Activated T-cell treated with anti-CD3 and anti-CD28 coated beads, Interleukin-2, amount 50 U/mL, for 72 hours (primary cell): ENCODE data around the gene HLA-DOA. TPM values are rescaled to one million over a fixed set of nuclear protein-coding genes. Genes with fewer than 3 reads are reported as not detected.

ENCODE experiments used
- ATAC-seq, 2 donors: fragments of 150-1000 bp; cut with Tn5 transposase; replicated peaks in 1 of 2; 2 replicates each; pipeline ENCODE4 v1.10.0; 2021; ENCODE audit warnings: moderate library complexity in 2 of 2, mild to moderate bottlenecking in 1 of 2
- DNase-seq, 2 donors: peaks; one replicate each; pipeline ENCODE4 v3.0.0; 2021 to 2022; ENCODE audit warnings: mixed read lengths in 1 of 2
- H3K27ac Mint-ChIP-seq: one replicate; pipeline ENCODE4 v1.8.0; 2022; ENCODE audit warnings: mild to moderate bottlenecking, moderate library complexity, mixed read lengths
- H3K27me3 Mint-ChIP-seq: one replicate; pipeline ENCODE4 v1.8.0; 2022; ENCODE audit warnings: low read depth, mixed read lengths
- H3K36me3 Mint-ChIP-seq, 2 donors: one replicate each; pipeline ENCODE4 v1.8.0; 2022; ENCODE audit warnings: mixed read lengths in 2 of 2, mild to moderate bottlenecking in 1 of 2; ENCODE audit not compliant: insufficient read depth in 2 of 2
- H3K4me1 Mint-ChIP-seq: one replicate; pipeline ENCODE4 v1.8.0; 2022; ENCODE audit warnings: low read depth, mixed read lengths
- H3K4me3 Mint-ChIP-seq, 2 donors: one replicate each; pipeline ENCODE4 v1.8.0; 2022; ENCODE audit warnings: mild to moderate bottlenecking in 2 of 2, mixed read lengths in 2 of 2, moderate library complexity in 2 of 2
- H3K9me3 Mint-ChIP-seq, 2 donors: one replicate each; pipeline ENCODE4 v1.8.0; 2022; ENCODE audit warnings: mixed read lengths in 2 of 2
- total RNA-seq, 2 donors: library from RNA; stranded (reverse); gene quantifications; one replicate each; pipeline ENCODE4 v1.2.3, GENCODE V29; 2022

HLA-DOA gene
- total RNA-seq, 2 donors from 2014 or later, result 3.1 to 3.9 TPM

DNA sequence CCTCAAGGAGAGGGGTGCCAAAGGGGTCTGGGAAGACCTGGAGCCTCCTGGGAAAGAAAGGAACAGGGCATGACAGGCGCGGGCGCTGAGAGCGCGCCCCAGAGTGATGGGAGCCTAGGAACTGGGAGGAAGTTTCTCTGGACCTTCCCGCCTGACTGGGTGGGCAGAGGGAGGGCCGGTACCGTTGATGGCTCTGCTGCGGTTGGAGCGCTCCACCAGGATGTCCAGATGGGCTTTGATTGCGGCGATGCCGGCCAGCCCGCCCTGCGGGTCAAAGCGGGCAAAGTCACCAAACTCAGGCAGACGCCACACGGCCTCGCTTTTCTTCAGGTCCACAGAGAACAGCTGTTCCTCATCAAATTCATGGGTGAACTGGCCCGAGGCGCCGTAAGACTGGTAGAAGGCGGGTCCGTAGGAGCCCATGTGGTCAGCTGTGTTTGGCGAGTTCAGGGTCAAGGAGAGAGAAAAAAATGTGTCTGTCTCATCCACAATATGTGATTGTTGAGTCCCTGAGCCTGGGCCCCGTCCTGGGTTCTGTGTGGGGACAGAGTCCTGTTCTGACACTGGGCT lies 1.5 kb downstream of the HLA-DOA start:
- H3K27ac Mint-ChIP-seq, result no peak overlapping the region
- DNase-seq (no peak), ATAC-seq (no peak)
- peaks cover 11% of the 10 kb centered on the region for H3K4me1 Mint-ChIP-seq
- H3K36me3 Mint-ChIP-seq, result no peaks in the 10 kb centered on the region
- H3K4me3 Mint-ChIP-seq, result peak overlapping the region in 1 of 2 donors; percentile 86
- H3K9me3 Mint-ChIP-seq, result no peaks in the 10 kb centered on the region
- peaks cover 18% of the 10 kb centered on the region for H3K27me3 Mint-ChIP-seq

DNA sequence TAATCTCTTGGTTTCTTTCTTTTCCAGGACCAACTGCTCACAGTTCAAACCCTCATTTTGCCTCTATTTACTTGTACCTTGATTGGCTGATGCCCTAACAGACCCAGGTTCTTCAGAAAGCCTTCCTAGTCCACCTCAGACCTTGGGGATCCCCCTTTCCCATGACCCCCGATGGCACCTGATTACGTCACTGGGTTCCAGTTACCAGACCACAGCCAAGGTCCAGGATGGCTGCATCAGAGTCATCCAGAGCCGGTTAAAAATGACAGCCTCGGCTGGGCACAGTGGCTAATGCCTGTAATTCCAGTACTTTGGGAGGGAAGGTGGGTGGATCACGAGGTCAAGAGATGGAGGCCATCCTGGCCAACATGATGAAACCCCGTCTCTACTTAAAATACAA lies 4.5 kb downstream of the HLA-DOA start:
- no peak for ATAC-seq
- H3K36me3 Mint-ChIP-seq, result no peaks in the 10 kb centered on the region
- H3K27ac Mint-ChIP-seq, result no peak overlapping the region

DNA sequence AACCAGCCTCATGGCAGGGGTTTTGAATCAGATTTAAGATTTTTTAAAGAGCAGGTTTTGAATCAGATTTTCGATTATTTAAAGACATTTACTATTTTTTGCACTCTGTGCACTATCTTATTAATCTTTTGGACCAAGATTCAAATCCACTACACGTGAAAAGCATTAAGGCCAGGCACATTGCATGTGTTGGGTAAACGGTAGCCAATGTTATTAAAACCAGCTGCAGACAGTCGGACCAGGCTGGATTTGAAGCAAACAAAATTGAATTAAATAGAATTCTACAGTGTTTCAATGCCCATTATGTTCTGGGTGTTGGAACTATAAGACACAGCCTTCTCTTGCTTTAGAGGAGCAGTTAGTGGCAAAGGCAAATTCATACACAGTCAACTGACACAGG lies 7.7 kb downstream of the HLA-DOA start:
- Mint-ChIP-seq H3K4me3 (no peak overlapping the region), H3K36me3 (no peaks in the 10 kb centered on the region), H3K27ac (no peak overlapping the region), H3K4me1 (peaks cover 12% of the 10 kb centered on the region), H3K9me3 (no peaks in the 10 kb centered on the region), H3K27me3 (peaks cover 48% of the 10 kb centered on the region)
- DNase-seq, result no peak
- ATAC-seq, result no peak

More for the DNA sequence above, 4.5 kb downstream of the HLA-DOA start:
- H3K27me3 Mint-ChIP-seq, result peaks cover 45% of the 10 kb centered on the region
- peaks cover 21% of the 10 kb centered on the region for H3K4me1 Mint-ChIP-seq
- no peak for DNase-seq
- H3K4me3 Mint-ChIP-seq, result no peak overlapping the region
- H3K9me3 Mint-ChIP-seq, result no peaks in the 10 kb centered on the region

DNA sequence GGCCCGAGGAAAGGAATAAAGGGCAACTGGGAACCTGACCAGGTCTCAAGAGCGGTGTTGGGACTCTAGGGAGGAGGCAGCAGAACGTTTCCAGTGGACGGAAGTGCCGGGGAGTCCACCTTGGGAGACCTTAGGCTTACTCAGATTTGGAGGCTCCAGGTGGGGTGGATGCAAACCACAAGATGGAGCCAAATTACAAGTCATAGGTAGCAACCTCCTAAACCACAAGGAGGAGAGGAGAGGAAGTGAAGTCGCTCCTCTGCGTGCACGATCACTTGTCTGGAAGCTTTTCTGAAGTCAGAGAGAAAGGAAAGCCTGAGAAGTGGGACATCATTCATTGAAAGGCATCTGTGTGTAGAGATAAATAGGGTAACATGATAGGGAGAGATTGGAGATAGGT lies 9.3 kb downstream of the HLA-DOA start:
- no peak for DNase-seq
- Mint-ChIP-seq H3K36me3 (no peaks in the 10 kb centered on the region), H3K4me1 (peaks cover 12% of the 10 kb centered on the region), H3K9me3 (no peaks in the 10 kb centered on the region), H3K27me3 (peaks cover 48% of the 10 kb centered on the region), H3K4me3 (peak overlapping the region in 1 of 2 donors; percentile 29), H3K27ac (no peak overlapping the region)
- ATAC-seq, result peak; percentile 49 to 74

DNA sequence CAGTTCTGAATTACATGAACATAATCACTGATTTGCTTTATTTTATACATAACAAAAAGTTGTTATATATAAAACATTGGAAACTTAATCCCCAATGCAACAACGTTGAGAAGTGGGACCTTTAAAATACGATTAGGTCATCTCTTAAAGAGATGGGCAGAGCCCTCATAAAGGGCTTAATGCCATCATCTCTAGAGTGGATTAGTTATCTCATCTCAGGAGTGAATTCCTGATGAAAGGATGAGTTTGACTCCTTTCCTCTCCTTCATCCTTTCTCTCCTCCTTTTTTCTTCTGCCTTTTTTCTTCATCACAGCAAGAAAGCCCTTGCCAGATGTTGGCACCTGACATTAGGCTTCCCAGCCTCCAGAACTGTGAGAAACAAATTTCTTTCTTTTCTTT lies 13.9 kb downstream of the HLA-DOA start:
- no peaks in the 10 kb centered on the region for H3K36me3 Mint-ChIP-seq
- peaks cover 7% of the 10 kb centered on the region for H3K4me1 Mint-ChIP-seq
- H3K27me3 Mint-ChIP-seq, result peaks cover 22% of the 10 kb centered on the region
- H3K9me3 Mint-ChIP-seq, result no peaks in the 10 kb centered on the region
- no peak overlapping the region for H3K27ac Mint-ChIP-seq
- DNase-seq (no peak), ATAC-seq (no peak)
- no peak overlapping the region for H3K4me3 Mint-ChIP-seq

DNA sequence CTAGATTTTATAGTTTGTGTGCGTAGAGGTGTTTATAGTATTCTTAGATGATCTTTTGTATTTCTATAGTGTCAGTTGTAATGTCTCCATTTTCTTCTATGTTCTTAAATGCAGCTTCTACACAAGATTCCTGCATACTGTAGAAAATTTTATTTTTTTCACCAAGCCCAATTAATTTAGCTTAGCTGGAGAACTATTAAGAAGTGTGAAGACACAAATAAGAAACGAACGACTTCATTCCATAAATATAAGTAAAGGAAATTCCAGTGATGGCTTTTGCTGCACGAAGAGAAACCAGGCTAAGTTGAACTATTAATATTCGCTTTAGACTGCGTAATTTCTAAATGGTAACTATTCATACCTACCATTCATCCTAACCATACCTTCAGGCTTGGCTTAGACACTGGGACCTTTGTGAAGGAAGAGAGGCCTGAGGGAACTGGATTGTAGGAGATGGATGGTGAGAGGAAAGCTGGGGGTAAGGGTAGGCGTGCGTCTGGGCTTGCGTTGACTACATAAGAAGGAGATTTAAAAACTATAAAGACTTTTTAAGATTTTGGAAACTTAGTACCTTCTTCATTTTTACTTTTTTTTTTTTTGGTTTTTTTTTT lies 15.9 kb downstream of the HLA-DOA start:
- no peak for DNase-seq
- Mint-ChIP-seq H3K27me3 (peaks cover 11% of the 10 kb centered on the region), H3K9me3 (no peaks in the 10 kb centered on the region), H3K36me3 (no peaks in the 10 kb centered on the region), H3K4me1 (peaks cover 7% of the 10 kb centered on the region), H3K4me3 (no peak overlapping the region), H3K27ac (no peak overlapping the region)
- no peak for ATAC-seq

DNA sequence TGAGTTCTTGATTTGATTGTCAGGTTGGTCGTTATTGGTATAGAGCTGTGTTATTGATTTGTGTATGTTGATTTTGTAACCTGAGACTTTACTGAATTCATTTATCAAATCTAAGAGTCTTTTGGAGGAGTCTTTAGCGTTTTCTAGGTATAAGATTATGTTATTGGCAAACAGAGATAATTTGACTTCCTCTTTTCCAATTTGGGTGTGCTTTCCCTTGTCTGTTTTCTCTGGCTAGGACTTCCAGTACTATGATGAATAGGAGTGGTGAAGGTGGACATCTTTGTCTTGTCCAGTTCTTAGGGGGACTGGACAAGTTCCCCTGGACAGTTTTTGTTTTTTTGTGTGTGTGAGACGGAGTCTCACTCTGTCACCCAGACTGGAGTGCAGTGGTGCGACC lies 17.4 kb downstream of the HLA-DOA start:
- Mint-ChIP-seq H3K36me3 (no peaks in the 10 kb centered on the region), H3K27me3 (peaks cover 5% of the 10 kb centered on the region), H3K27ac (no peak overlapping the region), H3K4me3 (no peak overlapping the region), H3K4me1 (peaks cover 7% of the 10 kb centered on the region), H3K9me3 (no peaks in the 10 kb centered on the region)
- no peak for DNase-seq
- ATAC-seq, result no peak

DNA sequence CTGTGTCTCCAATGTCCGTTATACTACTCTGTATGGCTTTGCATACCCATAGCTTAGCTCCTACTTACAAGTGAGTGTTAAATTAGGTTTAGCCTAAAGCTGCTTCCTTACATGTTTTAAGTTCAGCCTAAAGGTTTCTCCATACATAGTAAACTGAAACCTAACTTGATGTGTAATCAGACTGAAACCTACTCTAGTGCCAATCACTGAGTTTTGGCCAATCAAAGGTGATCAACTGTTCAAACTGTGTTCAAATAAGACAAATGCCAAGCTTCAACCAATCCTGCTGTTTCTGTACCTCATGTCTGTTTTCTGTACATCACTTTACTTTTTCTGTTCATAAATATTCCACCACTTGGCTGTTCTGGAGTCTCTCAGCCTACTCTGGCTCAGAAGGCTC lies 20.0 kb downstream of the HLA-DOA start:
- peaks cover 16% of the 10 kb centered on the region for H3K4me1 Mint-ChIP-seq
- no peaks in the 10 kb centered on the region for H3K36me3 Mint-ChIP-seq
- DNase-seq (no peak), ATAC-seq (no peak)
- H3K4me3 Mint-ChIP-seq, result no peak overlapping the region
- H3K9me3 Mint-ChIP-seq, result no peaks in the 10 kb centered on the region
- no peak overlapping the region for H3K27ac Mint-ChIP-seq
- H3K27me3 Mint-ChIP-seq, result peaks cover 5% of the 10 kb centered on the region

DNA sequence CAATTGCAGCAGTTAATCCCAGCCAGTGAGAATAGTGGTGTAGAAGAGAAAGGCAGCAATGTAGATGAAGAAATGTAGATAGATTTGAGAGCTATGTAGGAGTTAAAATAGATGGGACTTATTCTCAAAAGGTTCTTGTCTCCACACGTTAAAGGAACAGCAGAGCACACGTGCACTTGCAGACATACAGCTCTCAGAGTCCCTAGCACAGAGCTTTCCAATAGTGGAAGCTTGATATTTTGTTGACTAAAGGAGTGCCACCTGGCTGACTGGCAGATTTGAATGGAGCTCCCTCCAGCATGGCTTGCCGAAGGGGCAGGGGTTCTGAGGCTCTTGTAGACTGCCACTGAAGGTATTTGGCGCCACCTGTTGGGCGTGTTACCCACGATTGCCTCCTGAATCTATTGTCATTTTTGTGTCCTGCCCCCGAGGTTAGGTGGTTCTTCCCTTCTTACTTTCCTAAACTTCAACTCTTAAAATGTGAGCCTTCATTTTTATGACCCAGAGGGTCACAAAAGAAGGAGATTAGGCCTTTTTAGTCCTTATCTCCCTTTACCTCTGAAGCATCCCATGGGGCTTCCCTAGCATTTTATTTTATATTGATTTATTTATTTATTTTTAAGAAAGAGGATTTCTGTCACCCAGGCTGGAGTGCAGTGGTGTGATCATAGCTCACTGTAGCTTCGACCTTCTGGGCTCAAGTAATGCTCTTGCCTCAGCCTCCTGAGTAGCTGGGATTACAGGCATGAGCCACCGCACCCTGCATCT lies 24.6 kb downstream of the HLA-DOA start:
- Mint-ChIP-seq H3K27ac (peak overlapping the region; percentile 8), H3K4me1 (peaks cover 36% of the 10 kb centered on the region), H3K36me3 (peaks cover 4 to 15% of the 10 kb centered on the region in 2 donors), H3K9me3 (no peaks in the 10 kb centered on the region), H3K4me3 (no peak overlapping the region), H3K27me3 (no peaks in the 10 kb centered on the region)
- peak; percentile 63 to 79 for ATAC-seq
- peak; percentile 87 to 89 for DNase-seq

DNA sequence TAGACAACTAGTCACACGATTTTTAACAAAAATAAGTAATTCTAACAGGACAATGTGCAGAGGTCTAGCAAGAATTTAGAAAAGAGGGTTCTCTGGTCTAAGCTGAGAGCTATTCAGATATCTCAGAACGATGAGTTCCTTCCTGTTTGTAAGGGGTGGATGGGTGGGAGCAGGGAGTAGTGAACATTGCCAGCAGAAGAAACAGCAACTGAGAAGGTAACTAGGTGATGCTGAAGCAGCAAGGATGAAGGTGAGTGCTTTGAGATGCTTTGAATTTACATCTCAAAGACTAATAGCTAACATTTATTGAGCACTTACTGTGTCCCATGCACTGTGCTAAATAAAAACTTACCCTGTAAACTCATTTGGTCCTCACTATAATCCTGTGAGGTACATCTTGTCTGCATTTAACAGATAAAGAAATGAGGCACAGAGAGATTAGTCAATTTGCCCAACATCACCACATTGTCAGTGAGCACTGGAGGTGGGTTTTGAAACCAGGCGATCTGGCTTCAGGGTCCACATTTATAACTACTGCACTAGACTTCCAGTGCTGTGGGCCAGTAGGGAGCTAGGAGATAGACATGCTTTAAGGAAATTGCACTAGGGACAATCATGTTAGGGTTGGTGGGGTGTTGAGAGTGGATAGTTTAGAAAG lies 25.3 kb downstream of the HLA-DOA start:
- Mint-ChIP-seq H3K4me3 (no peak overlapping the region), H3K9me3 (no peaks in the 10 kb centered on the region), H3K27ac (peak overlapping the region; percentile 8), H3K36me3 (peaks cover 7 to 22% of the 10 kb centered on the region in 2 donors), H3K27me3 (no peaks in the 10 kb centered on the region), H3K4me1 (peaks cover 34% of the 10 kb centered on the region)
- DNase-seq (no peak), ATAC-seq (peak; percentile 16 to 22)

DNA sequence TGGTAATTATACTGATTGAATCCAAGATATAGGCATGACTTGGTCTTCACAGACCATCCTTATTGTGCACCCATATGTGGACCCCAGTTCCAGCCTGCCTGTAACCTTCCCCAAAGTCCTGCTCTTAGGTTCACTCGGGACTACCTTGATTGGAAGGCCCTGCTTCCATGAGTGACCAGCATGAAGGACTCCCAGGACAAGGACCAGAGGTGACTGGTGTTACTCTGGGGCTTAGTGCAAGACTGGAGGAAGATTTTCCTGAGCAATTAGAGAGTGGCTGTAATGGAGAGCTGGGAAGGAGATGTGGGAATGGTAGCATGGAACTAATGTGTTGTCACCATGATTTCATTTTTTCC lies 25.9 kb downstream of the HLA-DOA start:
- peak overlapping the region in 1 of 2 donors; percentile 10 for H3K4me3 Mint-ChIP-seq
- H3K36me3 Mint-ChIP-seq, result peaks cover 8 to 28% of the 10 kb centered on the region in 2 donors
- H3K9me3 Mint-ChIP-seq, result no peaks in the 10 kb centered on the region
- DNase-seq (no peak), ATAC-seq (peak in 1 of 2 donors; percentile 4)
- no peaks in the 10 kb centered on the region for H3K27me3 Mint-ChIP-seq
- H3K4me1 Mint-ChIP-seq, result peaks cover 41% of the 10 kb centered on the region
- peak overlapping the region; percentile 8 for H3K27ac Mint-ChIP-seq

DNA sequence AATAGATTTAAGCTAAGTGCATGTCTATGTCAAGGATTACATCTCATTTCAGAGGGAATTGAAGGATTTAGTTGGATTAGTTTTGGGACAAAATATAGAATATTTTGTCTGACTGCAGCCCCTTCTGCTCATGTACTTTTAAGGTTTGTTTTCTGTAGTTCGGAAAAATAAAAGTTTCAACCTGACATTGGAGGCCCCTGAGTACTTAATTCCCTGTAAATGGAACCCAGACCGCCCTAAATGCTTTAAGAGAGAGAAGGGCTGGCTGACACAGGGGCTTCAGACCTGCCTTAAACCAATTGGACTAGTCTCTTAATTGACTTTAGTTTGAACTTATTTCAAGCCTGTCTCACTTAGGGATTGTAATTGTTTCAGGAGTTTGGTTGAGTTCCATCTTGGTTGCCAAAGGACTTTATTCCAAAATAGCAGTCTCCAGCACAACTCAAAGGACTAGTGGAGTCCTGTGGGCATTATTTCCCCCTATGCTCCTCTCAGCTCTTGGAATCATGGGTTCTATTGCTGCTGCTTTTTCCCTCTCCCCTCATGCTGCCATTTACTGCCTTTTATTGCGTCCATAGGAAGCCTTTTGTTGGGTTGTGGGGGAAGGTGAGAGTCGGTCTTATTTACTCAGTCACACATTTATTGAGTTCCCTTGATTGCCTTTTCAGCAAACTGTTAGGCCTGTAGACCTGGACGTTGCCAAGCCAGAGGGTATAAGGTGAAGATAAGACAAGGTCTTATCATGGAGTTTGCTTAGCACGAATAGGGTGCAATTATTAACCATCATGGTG lies 26.5 kb downstream of the HLA-DOA start:
- Mint-ChIP-seq H3K27me3 (no peaks in the 10 kb centered on the region), H3K9me3 (no peaks in the 10 kb centered on the region), H3K27ac (no peak overlapping the region), H3K4me1 (peaks cover 43% of the 10 kb centered on the region), H3K4me3 (no peak overlapping the region), H3K36me3 (peaks cover 12 to 34% of the 10 kb centered on the region in 2 donors)
- no peak for ATAC-seq
- DNase-seq, result no peak
